Astrocyte (in vitro differentiated cells and primary cell): ENCODE data around the gene MEAK7. TPM values are rescaled to one million over a fixed set of nuclear protein-coding genes. Genes with fewer than 3 reads are reported as not detected.

Experiments used
- DNase-seq: peaks from one replicate; pipeline ENCODE4 v3.0.0-alpha.2; 2010; ENCODE audit warnings: low read depth
- FAIRE-seq: peaks from 2 replicates; lab custom pipeline; 2011; peaks lifted over from hg19 to GRCh38; lab: Jason Lieb, UNC
- H2AFZ ChIP-seq: 2 replicates; pipeline ENCODE4 v1.6.0; 2012; ENCODE audit warnings: low read depth, low read length, inconsistent platforms
- H3K27ac ChIP-seq: 2 replicates; pipeline ENCODE4 v1.5.1; 2011; ENCODE audit warnings: low read depth, low read length, inconsistent platforms
- H3K27me3 ChIP-seq: 2 replicates; pipeline ENCODE4 v1.6.0; 2011; ENCODE audit warnings: low read length, inconsistent platforms; ENCODE audit not compliant: insufficient read depth
- H3K36me3 ChIP-seq: 2 replicates; pipeline ENCODE4 v1.5.1; 2011; ENCODE audit warnings: low read length, inconsistent platforms; ENCODE audit not compliant: insufficient read depth
- H3K4me1 ChIP-seq: 2 replicates; pipeline ENCODE4 v1.5.1; 2011; ENCODE audit warnings: low read length, inconsistent platforms; ENCODE audit not compliant: insufficient read depth
- H3K4me2 ChIP-seq: 2 replicates; pipeline ENCODE4 v1.6.0; 2012; ENCODE audit warnings: low read length, inconsistent platforms
- H3K4me3 ChIP-seq: 2 replicates; pipeline ENCODE4 v1.5.1; 2011; ENCODE audit warnings: low read depth, mild to moderate bottlenecking, low read length, inconsistent platforms; ENCODE audit not compliant: insufficient read depth
- H3K79me2 ChIP-seq: 2 replicates; pipeline ENCODE4 v1.6.0; 2012; ENCODE audit warnings: mild to moderate bottlenecking, low read length, inconsistent platforms; ENCODE audit not compliant: insufficient read depth
- H3K9ac ChIP-seq: 2 replicates; pipeline ENCODE4 v1.6.0; 2012; ENCODE audit warnings: mild to moderate bottlenecking, low read length, inconsistent platforms
- H3K9me3 ChIP-seq: 2 replicates; pipeline ENCODE4 v1.5.1; 2012; ENCODE audit warnings: low read depth, mild to moderate bottlenecking, low read length, inconsistent platforms; ENCODE audit not compliant: insufficient read depth
- H4K20me1 ChIP-seq: 2 replicates; pipeline ENCODE4 v1.6.0; 2012; ENCODE audit warnings: low read length, inconsistent platforms; ENCODE audit not compliant: insufficient read depth
- H3K27ac Mint-ChIP-seq: one replicate; pipeline ENCODE4 v1.8.0; 2021; ENCODE audit warnings: mild to moderate bottlenecking, mixed read lengths; ENCODE audit not compliant: unreplicated experiment
- H3K27me3 Mint-ChIP-seq: one replicate; pipeline ENCODE4 v1.8.0; 2021; ENCODE audit warnings: low read depth, mixed read lengths; ENCODE audit not compliant: unreplicated experiment
- H3K36me3 Mint-ChIP-seq: one replicate; pipeline ENCODE4 v1.8.0; 2021; ENCODE audit warnings: low read depth, mixed read lengths; ENCODE audit not compliant: unreplicated experiment
- H3K4me1 Mint-ChIP-seq: one replicate; pipeline ENCODE4 v1.8.0; 2021; ENCODE audit warnings: low read depth, mixed read lengths; ENCODE audit not compliant: unreplicated experiment
- H3K4me3 Mint-ChIP-seq: one replicate; pipeline ENCODE4 v1.8.0; 2021; ENCODE audit warnings: mild to moderate bottlenecking, moderate library complexity, mixed read lengths; ENCODE audit not compliant: unreplicated experiment
- H3K9me3 Mint-ChIP-seq: one replicate; pipeline ENCODE4 v1.8.0; 2021; ENCODE audit warnings: mild to moderate bottlenecking, mixed read lengths; ENCODE audit not compliant: unreplicated experiment
- EZH2 ChIP-seq: IDR thresholded peaks from 2 replicates; pipeline ENCODE4 v1.6.1; 2012; ENCODE audit warnings: mild to moderate bottlenecking, low read length, inconsistent platforms; ENCODE audit not compliant: insufficient read depth
- total RNA-seq: library from RNA; stranded (reverse); gene quantifications from 2 replicates; pipeline ENCODE4 v1.2.1, GENCODE V29; 2021
- TF ChIP-seq, protein P1 (sequence below): IDR thresholded peaks from 2 replicates; pipeline ENCODE4 v1.5.1; 2011; ENCODE audit warnings: low read depth, mild to moderate bottlenecking, inconsistent platforms, low read length, moderate library complexity; ENCODE audit not compliant: insufficient read depth

The MEAK7 gene
- total RNA-seq, 1 donor from 2014 or later, result 41.3 TPM

DNA sequence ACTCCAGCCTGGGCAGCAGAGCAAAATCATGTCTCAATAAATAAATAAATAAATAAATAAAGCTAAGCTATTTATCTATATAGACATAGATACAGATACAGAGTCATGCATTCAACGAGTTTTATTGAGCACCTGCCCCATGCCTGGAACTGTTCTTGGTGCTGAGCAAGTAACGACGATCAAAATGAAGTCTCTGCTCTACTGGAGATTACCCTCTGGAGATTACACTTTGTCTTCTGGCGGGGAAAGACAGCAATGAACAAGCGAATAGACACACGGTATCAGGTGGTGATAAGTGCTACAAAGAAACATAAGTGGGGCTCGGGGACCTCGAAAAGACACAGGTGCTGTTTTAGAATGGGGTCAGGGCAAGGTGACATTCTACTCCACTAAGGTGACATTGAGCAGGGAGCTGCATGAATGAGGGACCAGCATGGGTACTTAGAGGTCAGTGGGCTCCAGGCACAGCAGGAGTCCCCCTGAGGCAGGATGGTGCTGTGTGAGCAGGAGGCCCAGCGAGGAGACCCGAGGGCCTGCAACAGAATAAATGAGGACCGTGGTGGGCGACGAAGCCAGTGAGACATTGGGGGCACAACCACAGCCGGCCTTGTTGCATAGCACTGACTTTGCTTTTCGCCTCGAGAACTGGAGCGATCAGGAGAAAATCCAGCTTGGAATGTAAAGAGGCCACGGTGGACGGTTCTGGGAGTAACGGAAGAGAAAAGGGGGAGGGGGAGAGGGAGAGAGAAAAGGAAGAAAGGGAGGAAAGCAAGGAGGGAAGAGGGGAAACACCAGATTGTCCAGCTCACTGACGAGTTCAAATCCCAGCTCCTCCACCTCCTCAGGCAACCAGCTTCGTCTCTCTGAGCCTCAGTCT lies 42.4 kb upstream of the MEAK7 start:
- Histone ChIP-seq H4K20me1 (no peaks in the 10 kb centered on the region), H3K4me3 (no peak overlapping the region), H3K9ac (no peak overlapping the region), H3K27me3 (peaks cover 4% of the 10 kb centered on the region), H3K27ac (no peak overlapping the region), H3K36me3 (no peaks in the 10 kb centered on the region), H3K79me2 (no peaks in the 10 kb centered on the region), H3K4me1 (peaks cover 26% of the 10 kb centered on the region), H3K4me2 (no peak overlapping the region), H2AFZ (no peak overlapping the region), H3K9me3 (no peaks in the 10 kb centered on the region)
- no peak overlapping the region for H3K27ac Mint-ChIP-seq
- H3K9me3 Mint-ChIP-seq, result peaks cover 2% of the 10 kb centered on the region
- DNase-seq (no peak), FAIRE-seq (no peak)
- H3K4me1 Mint-ChIP-seq, result peaks cover 31% of the 10 kb centered on the region
- peaks cover 5% of the 10 kb centered on the region for H3K27me3 Mint-ChIP-seq
- no peaks in the 10 kb centered on the region for H3K36me3 Mint-ChIP-seq
- no peak for TF ChIP-seq EZH2
- TF ChIP-seq, protein P1, sequence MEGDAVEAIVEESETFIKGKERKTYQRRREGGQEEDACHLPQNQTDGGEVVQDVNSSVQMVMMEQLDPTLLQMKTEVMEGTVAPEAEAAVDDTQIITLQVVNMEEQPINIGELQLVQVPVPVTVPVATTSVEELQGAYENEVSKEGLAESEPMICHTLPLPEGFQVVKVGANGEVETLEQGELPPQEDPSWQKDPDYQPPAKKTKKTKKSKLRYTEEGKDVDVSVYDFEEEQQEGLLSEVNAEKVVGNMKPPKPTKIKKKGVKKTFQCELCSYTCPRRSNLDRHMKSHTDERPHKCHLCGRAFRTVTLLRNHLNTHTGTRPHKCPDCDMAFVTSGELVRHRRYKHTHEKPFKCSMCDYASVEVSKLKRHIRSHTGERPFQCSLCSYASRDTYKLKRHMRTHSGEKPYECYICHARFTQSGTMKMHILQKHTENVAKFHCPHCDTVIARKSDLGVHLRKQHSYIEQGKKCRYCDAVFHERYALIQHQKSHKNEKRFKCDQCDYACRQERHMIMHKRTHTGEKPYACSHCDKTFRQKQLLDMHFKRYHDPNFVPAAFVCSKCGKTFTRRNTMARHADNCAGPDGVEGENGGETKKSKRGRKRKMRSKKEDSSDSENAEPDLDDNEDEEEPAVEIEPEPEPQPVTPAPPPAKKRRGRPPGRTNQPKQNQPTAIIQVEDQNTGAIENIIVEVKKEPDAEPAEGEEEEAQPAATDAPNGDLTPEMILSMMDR, result no peak
- no peak overlapping the region for H3K4me3 Mint-ChIP-seq

- peaks cover 26% of the 10 kb centered on the region for H3K4me1 Mint-ChIP-seq
- H3K9ac ChIP-seq, result no peak overlapping the region
These were observed 40.8 kb upstream of the MEAK7 start for GRCh38 chr16:84545114-84545737.

More at GRCh38 chr16:84545114-84545737, 40.8 kb upstream of the MEAK7 start:
- no peak overlapping the region for H3K4me3 Mint-ChIP-seq
- Histone ChIP-seq H3K36me3 (no peaks in the 10 kb centered on the region), H3K79me2 (no peaks in the 10 kb centered on the region), H3K27me3 (peaks cover 4% of the 10 kb centered on the region), H3K4me1 (peaks cover 32% of the 10 kb centered on the region), H3K9me3 (no peaks in the 10 kb centered on the region), H2AFZ (no peak overlapping the region), H3K27ac (no peak overlapping the region), H3K4me2 (no peak overlapping the region), H4K20me1 (no peaks in the 10 kb centered on the region), H3K4me3 (no peak overlapping the region)
- DNase-seq (no peak), FAIRE-seq (no peak)
- peaks cover 2% of the 10 kb centered on the region for H3K9me3 Mint-ChIP-seq
- H3K27ac Mint-ChIP-seq, result no peak overlapping the region
- H3K27me3 Mint-ChIP-seq, result peaks cover 5% of the 10 kb centered on the region
- no peak for TF ChIP-seq EZH2
- TF ChIP-seq, protein P1, result no peak
- no peaks in the 10 kb centered on the region for H3K36me3 Mint-ChIP-seq
